ENCODE data around the gene UGDH. TPM values are rescaled to one million over a fixed set of nuclear protein-coding genes. Genes with fewer than 3 reads are reported as not detected.

Gene UGDH
- total RNA-seq, 1 experiment from 2014 or later: 52.5 TPM

- DNase-seq (ENCODE audit: low spot score): no peak
- TF ChIP-seq EZH2 (IDR thresholded peaks at IDR 0.05; ENCODE audit: borderline replicate concordance, low read depth, low read length, poor library complexity, severe bottlenecking): no peak
- ChIA-PET CTCF (no interaction called here), POLR2A (ENCODE audit: low non-redundant PET) (no interaction called here)
- BruUV-seq (replicated peaks): no TSS peak
- Histone ChIP-seq H3K27me3 (replicated peaks; ENCODE audit: insufficient read depth, low read depth, low read length, poor library complexity) (no peaks in the 10 kb centered on the region), H3K27ac (ENCODE audit: low read depth, low read length, poor library complexity, severe bottlenecking) (no peak overlapping the region), H3K4me1 (ENCODE audit: insufficient read depth, low read length, poor library complexity, severe bottlenecking) (no peaks in the 10 kb centered on the region), H3K36me3 (ENCODE audit: insufficient read depth, low read length, poor library complexity, severe bottlenecking) (peaks cover 57% of the 10 kb centered on the region), H3K4me3 (ENCODE audit: low read depth, low read length, poor library complexity, severe bottlenecking) (no peak overlapping the region), H3K9me3 (ENCODE audit: low read depth, low read length, poor library complexity, severe bottlenecking) (no peaks in the 10 kb centered on the region)
- intact Hi-C loops (cut with micrococcal nuclease; ENCODE audit: unreplicated experiment): no loop called here
Measured at GRCh38 chr4:39450618-39451017, 76.6 kb downstream of the UGDH start.

Other genes starting within 250 kb of the UGDH start
- gene RFC1, start 161.1 kb downstream of the UGDH start, total RNA-seq (2021): 71.8 and 76.0 TPM in 2 replicates
- not detected in 2 replicates for gene KLB, start 120.5 kb downstream of the UGDH start, total RNA-seq (2021)
- gene RPL9, start 68.5 kb downstream of the UGDH start, total RNA-seq (2021): 907 and 971 TPM in 2 replicates
- gene LIAS, start 68.4 kb downstream of the UGDH start, total RNA-seq (2021): 17.6 and 19.1 TPM in 2 replicates
- 14.4 and 14.5 TPM in 2 replicates for gene SMIM14, start 111.4 kb upstream of the UGDH start, total RNA-seq (2021)
- gene UBE2K, start 170.7 kb upstream of the UGDH start, total RNA-seq (2021): 137 and 138 TPM in 2 replicates

Data from A673 (cell line).